GM19351 (cell line): ENCODE measurements around the gene SNTA1.
"Not testable (repeated sequence)": the region's sequence is repeated elsewhere in the genome, so short reads cannot be mapped to it uniquely, and the experiment has no call there.

ENCODE experiments used
- ATAC-seq: cut with Tn5 transposase; IDR thresholded peaks from one replicate; pipeline ENCODE4 v1.9.1; 2021; ENCODE audit warnings: mild to moderate bottlenecking, moderate library complexity; ENCODE audit not compliant: unreplicated experiment

SNTA1 gene

GRCh38 chr20:33400812-33401183 is 42.8 kb downstream of the SNTA1 start:
- ATAC-seq: no peak

GRCh38 chr20:33399924-33400323 is 43.6 kb downstream of the SNTA1 start:
- ATAC-seq: no peak

GRCh38 chr20:33394718-33395117 is 48.8 kb downstream of the SNTA1 start:
- ATAC-seq: no peak

GRCh38 chr20:33393609-33394008 is 50.0 kb downstream of the SNTA1 start:
- ATAC-seq: no peak

GRCh38 chr20:33391722-33392415 is 51.7 kb downstream of the SNTA1 start:
- no peak for ATAC-seq

GRCh38 chr20:33389326-33389725 is 54.2 kb downstream of the SNTA1 start:
- ATAC-seq: not testable (repeated sequence)

- ATAC-seq: no peak
Measured at GRCh38 chr20:33388268-33388667, 55.3 kb downstream of the SNTA1 start.

GRCh38 chr20:33387177-33387576 is 56.4 kb downstream of the SNTA1 start:
- no peak for ATAC-seq

- ATAC-seq: no peak
Measured at GRCh38 chr20:33386673-33387072, 56.9 kb downstream of the SNTA1 start.

- ATAC-seq: no peak
Measured at GRCh38 chr20:33377366-33377765, 66.2 kb downstream of the SNTA1 start.

- ATAC-seq: no peak
Measured at GRCh38 chr20:33373735-33374605, 69.6 kb downstream of the SNTA1 start.

- ATAC-seq: no peak
Measured at GRCh38 chr20:33372993-33373441, 70.5 kb downstream of the SNTA1 start.

GRCh38 chr20:33370291-33370690 is 73.3 kb downstream of the SNTA1 start:
- ATAC-seq: no peak

GRCh38 chr20:33362898-33363297 is 80.7 kb downstream of the SNTA1 start:
- no peak for ATAC-seq

- no peak for ATAC-seq
Measured at GRCh38 chr20:33359399-33360261, 83.9 kb downstream of the SNTA1 start.
